Colonic mucosa (tissue), 4 donors: ENCODE results near the gene ZDHHC21. TPM values are rescaled to one million over a fixed set of nuclear protein-coding genes. Genes with fewer than 3 reads are reported as not detected.
A peak's percentile ranks its signal among the peaks of the same experiment; 100 is the strongest.

ENCODE experiments used
- DNase-seq: peaks from one replicate; pipeline ENCODE4 v3.0.0-alpha.2; 2020
- H3K27ac ChIP-seq: fragments of 200-600 bp; one replicate; pipeline ENCODE4 v1.8.0; 2021
- H3K27me3 ChIP-seq: fragments of 200-600 bp; one replicate; pipeline ENCODE4 v1.8.0; 2021
- H3K36me3 ChIP-seq: fragments of 200-600 bp; one replicate; pipeline ENCODE4 v1.8.0; 2021
- H3K4me1 ChIP-seq: fragments of 200-600 bp; one replicate; pipeline ENCODE4 v1.8.0; 2021; ENCODE audit warnings: mild to moderate bottlenecking
- H3K4me3 ChIP-seq: fragments of 200-600 bp; one replicate; pipeline ENCODE4 v1.8.0; 2021
- H3K9ac ChIP-seq, 2 donors: one replicate each; pipeline ENCODE4 v1.7.0; 2013; ENCODE audit warnings: control low read depth in 2 of 2, low read depth in 2 of 2, low read length in 2 of 2
- H3K9me3 ChIP-seq: fragments of 200-600 bp; one replicate; pipeline ENCODE4 v1.8.0; 2021
- CTCF ChIP-seq: fragments of 200-600 bp; IDR thresholded peaks from one replicate; pipeline ENCODE4 v1.8.0; 2022; ENCODE audit warnings: antibody characterized with exemption, mild to moderate bottlenecking
- intact Hi-C: fragments of 100-400 bp; cut with DNase I; formaldehyde crosslinking; loops from one replicate; pipeline ENCODE4 v1.14.1; 2022
- total RNA-seq, 2 donors: library from RNA; stranded (reverse); fragmentation: NEBNext Ultra II Directional in 1 of 2; extraction: Animal tissue kit (Norgen Biotek cat#: 25700) in 1 of 2; gene quantifications; one replicate each; pipeline ENCODE4 v1.2.1, GENCODE V29; 2021
- donor health status: healthy.
- donor health status: DM: no; HTN: no; CAD: no.
- donor health status: DM: no; HTN: no; CAD: no.

Gene ZDHHC21
- total RNA-seq, 2 donors from 2014 or later, result 9.0 to 14.1 TPM

- Histone ChIP-seq H3K4me1 (no peaks in the 10 kb centered on the region), H3K4me3 (no peak overlapping the region), H3K36me3 (no peaks in the 10 kb centered on the region), H3K9ac (no peak overlapping the region), H3K9me3 (no peaks in the 10 kb centered on the region), H3K27me3 (no peaks in the 10 kb centered on the region), H3K27ac (no peak overlapping the region)
- TF ChIP-seq CTCF, result peak; percentile 29
- DNase-seq, result no peak
- intact Hi-C loops, result no loop called here
These were observed 40.4 kb downstream of the ZDHHC21 start for GRCh38 chr9:14652729-14653377.

GRCh38 chr9:14650596-14650995 lies 42.6 kb downstream of the ZDHHC21 start:
- Histone ChIP-seq H3K9ac (no peak overlapping the region), H3K4me1 (no peaks in the 10 kb centered on the region), H3K27ac (no peak overlapping the region), H3K27me3 (no peaks in the 10 kb centered on the region), H3K4me3 (no peak overlapping the region), H3K36me3 (no peaks in the 10 kb centered on the region), H3K9me3 (no peaks in the 10 kb centered on the region)
- intact Hi-C loops, result no loop called here
- no peak for DNase-seq
- TF ChIP-seq CTCF, result no peak

GRCh38 chr9:14645648-14646047 lies 47.6 kb downstream of the ZDHHC21 start:
- DNase-seq, result no peak

GRCh38 chr9:14640967-14641366 lies 52.3 kb downstream of the ZDHHC21 start:
- Histone ChIP-seq H3K4me1 (no peaks in the 10 kb centered on the region), H3K4me3 (no peak overlapping the region), H3K36me3 (no peaks in the 10 kb centered on the region), H3K27ac (no peak overlapping the region), H3K9me3 (no peaks in the 10 kb centered on the region), H3K9ac (no peak overlapping the region), H3K27me3 (no peaks in the 10 kb centered on the region)
- intact Hi-C loops, result loop anchor here (10.0 kb wide), 1 partner anchor 166 kb away; no protein-coding TSS in a partner anchor
- no peak for TF ChIP-seq CTCF
- no peak for DNase-seq

More at GRCh38 chr9:14645648-14646047, 47.6 kb downstream of the ZDHHC21 start:
- no peaks in the 10 kb centered on the region for H3K4me1 ChIP-seq
- no peak overlapping the region for H3K27ac ChIP-seq
- no peaks in the 10 kb centered on the region for H3K9me3 ChIP-seq
- intact Hi-C loops, result loop anchor here (10.0 kb wide), 1 partner anchor 171 kb away; no protein-coding TSS in a partner anchor
- no peak for TF ChIP-seq CTCF
- no peaks in the 10 kb centered on the region for H3K27me3 ChIP-seq
- H3K9ac ChIP-seq, result no peak overlapping the region
- no peaks in the 10 kb centered on the region for H3K36me3 ChIP-seq
- H3K4me3 ChIP-seq, result no peak overlapping the region

DNA sequence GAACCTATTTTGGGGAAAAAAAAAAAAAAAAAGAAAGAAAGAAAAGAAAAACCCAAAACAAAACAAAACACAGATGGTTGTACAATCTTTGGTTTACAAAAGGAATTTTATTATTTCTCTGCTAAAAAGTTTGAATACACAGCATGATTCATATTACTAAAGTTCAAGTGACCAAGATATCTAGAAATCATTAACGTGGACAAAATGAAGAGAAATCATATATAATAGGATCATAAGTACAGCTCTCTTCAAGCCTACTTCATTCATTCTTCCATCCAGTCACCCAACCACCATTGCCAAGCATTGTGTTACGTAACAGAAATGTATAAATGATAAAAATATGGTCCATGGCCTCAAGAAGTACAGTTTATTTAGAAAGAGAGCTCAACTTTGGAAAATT lies 52.9 kb downstream of the ZDHHC21 start:
- intact Hi-C loops, result loop anchor here (10.0 kb wide), 1 partner anchor 165 kb away; no protein-coding TSS in a partner anchor
- Histone ChIP-seq H3K27me3 (no peaks in the 10 kb centered on the region), H3K4me1 (no peaks in the 10 kb centered on the region), H3K9ac (no peak overlapping the region), H3K4me3 (no peak overlapping the region), H3K36me3 (no peaks in the 10 kb centered on the region), H3K9me3 (no peaks in the 10 kb centered on the region), H3K27ac (no peak overlapping the region)
- no peak for DNase-seq
- TF ChIP-seq CTCF, result no peak
